K562 (cell line): ENCODE measurements around the gene IMMP2L. TPM values are rescaled to one million over a fixed set of nuclear protein-coding genes. Genes with fewer than 3 reads are reported as not detected.
A peak's percentile ranks its signal among the peaks of the same experiment; 100 is the strongest.

ENCODE experiments used
- BHLHE40 ChIP-seq: IDR thresholded peaks from 2 replicates; pipeline ENCODE4 v1.6.1; 2011; ENCODE audit warnings: low read length, improper control_type of control experiment
- CBX5 ChIP-seq: IDR thresholded peaks from 2 replicates; pipeline ENCODE4 v1.6.1; 2014; ENCODE audit warnings: low read depth, borderline replicate concordance
- CREB5 ChIP-seq: fragments of 250-450 bp; sonication (Bioruptor Pico); IDR thresholded peaks from 2 replicates; pipeline ENCODE4 v1.5.0; 2020; ENCODE audit warnings: mild to moderate bottlenecking
- ELK3 ChIP-seq: fragments of 450-650 bp; formaldehyde crosslinking; IDR thresholded peaks from 2 replicates; pipeline ENCODE4 v1.4.0; 2020; ENCODE audit warnings: mild to moderate bottlenecking
- GATAD2B ChIP-seq: fragments of 450-650 bp; IDR thresholded peaks from 2 replicates; pipeline ENCODE4 v1.6.1; 2017; ENCODE audit warnings: mild to moderate bottlenecking, borderline replicate concordance
- HNRNPH1 ChIP-seq: fragments of 200-400 bp; formaldehyde crosslinking; optimal IDR thresholded peaks from 2 replicates; pipeline ENCODE3; 2017; ENCODE audit warnings: low read depth, mild to moderate bottlenecking, low read length, moderate library complexity
- KDM1A ChIP-seq, 2 experiments: fragments of 450-650 bp; IDR thresholded peaks; 2 replicates each; pipeline ENCODE4 v1.6.1; 2016; ENCODE audit warnings: mild to moderate bottlenecking in 2 of 2
- MECOM ChIP-seq: fragments of 250-450 bp; sonication (Bioruptor Pico); IDR thresholded peaks from 2 replicates; pipeline ENCODE4 v1.8.0; 2022; ENCODE audit warnings: inconsistent platforms
- NFIC ChIP-seq: fragments of 450-650 bp; IDR thresholded peaks from 2 replicates; pipeline ENCODE4 v1.6.1; 2017; ENCODE audit warnings: mild to moderate bottlenecking, inconsistent platforms
- NR2C1 ChIP-seq, 2 experiments: fragments of 450-650 bp; IDR thresholded peaks; 2 replicates each; pipeline ENCODE4 v1.6.1; 2017; ENCODE audit warnings: mild to moderate bottlenecking in 2 of 2, antibody characterized with exemption in 1 of 2, inconsistent platforms in 1 of 2, missing compliant biosample characterization in 1 of 2, missing genetic modification characterization in 1 of 2
- SMAD3 ChIP-seq: fragments of 450-650 bp; formaldehyde crosslinking; conservative IDR thresholded peaks from 2 replicates; pipeline ENCODE4 v1.4.0; 2020; ENCODE audit warnings: mild to moderate bottlenecking
- ZC3H11A ChIP-seq: IDR thresholded peaks from 2 replicates; pipeline ENCODE4 v1.6.1; 2012; ENCODE audit warnings: low read depth, low read length, improper control_type of control experiment
- ZNF444 ChIP-seq: fragments of 250-450 bp; sonication (Bioruptor Pico); IDR thresholded peaks from 2 replicates; pipeline ENCODE4 v1.4.0; 2020; ENCODE audit warnings: mild to moderate bottlenecking, moderate library complexity
- ZNF695 ChIP-seq: fragments of 450-650 bp; formaldehyde crosslinking; IDR thresholded peaks from 2 replicates; pipeline ENCODE4 v1.4.0; 2020; ENCODE audit warnings: mild to moderate bottlenecking, moderate library complexity
- polyA plus RNA-seq, 8 experiments: library from polyadenylated mRNA; depleted of rRNA in 4 of 8; stranded (reverse) in 5 of 8; unstranded in 3 of 8; fragments of >200 nt; fragmentation: Nextera tagmentation in 2 of 8; fragmentation: Illumina TruSeq in 1 of 8; extraction: Ambion mirVana in 2 of 8; extraction: Trizol in 1 of 8; gene quantifications; 2 replicates each; pipeline versions ENCODE4 v1.2.1 to v1.2.3, GENCODE V29; 2011 to 2014; ENCODE audit warnings: inconsistent platforms in 1 of 8, missing spikeins in 1 of 8
- total RNA-seq, 7 experiments: library from RNA; depleted of rRNA in 6 of 7; stranded (reverse); fragments of >200 nt in 6 of 7; fragmentation: Illumina TruSeq in 2 of 7; extraction: Trizol in 2 of 7; gene quantifications; 2 replicates each; pipeline versions ENCODE4 v1.2.1 to v1.2.3, GENCODE V29; 2011 to 2021; ENCODE audit warnings: low replicate concordance in 1 of 7
- TF ChIP-seq, protein P1 (sequence below), 2 experiments: IDR thresholded peaks in 1 of 2; conservative IDR thresholded peaks in 1 of 2; 2 replicates each; pipeline ENCODE4 v1.6.1; 2016; ENCODE audit warnings: low read depth in 2 of 2, mild to moderate bottlenecking in 1 of 2, missing compliant biosample characterization in 1 of 2, missing genetic modification characterization in 1 of 2, moderate library complexity in 1 of 2
- TF ChIP-seq, protein P2 (sequence below): sonication (generic); formaldehyde crosslinking; IDR thresholded peaks from 2 replicates; pipeline ENCODE4 v1.5.0; 2020; ENCODE audit warnings: missing genetic modification reagents
- TF ChIP-seq, protein P3 (sequence below): fragments of 250-450 bp; sonication (Bioruptor Pico); IDR thresholded peaks from 2 replicates; pipeline ENCODE4 v1.8.0; 2022; ENCODE audit warnings: inconsistent platforms

IMMP2L gene
- total and polyA plus RNA-seq, 9 of the 15 experiments (the other 6 are each of a cell fraction or from before 2014, with no cell fraction given): 29.7 to 116 (median 53.0) TPM

DNA sequence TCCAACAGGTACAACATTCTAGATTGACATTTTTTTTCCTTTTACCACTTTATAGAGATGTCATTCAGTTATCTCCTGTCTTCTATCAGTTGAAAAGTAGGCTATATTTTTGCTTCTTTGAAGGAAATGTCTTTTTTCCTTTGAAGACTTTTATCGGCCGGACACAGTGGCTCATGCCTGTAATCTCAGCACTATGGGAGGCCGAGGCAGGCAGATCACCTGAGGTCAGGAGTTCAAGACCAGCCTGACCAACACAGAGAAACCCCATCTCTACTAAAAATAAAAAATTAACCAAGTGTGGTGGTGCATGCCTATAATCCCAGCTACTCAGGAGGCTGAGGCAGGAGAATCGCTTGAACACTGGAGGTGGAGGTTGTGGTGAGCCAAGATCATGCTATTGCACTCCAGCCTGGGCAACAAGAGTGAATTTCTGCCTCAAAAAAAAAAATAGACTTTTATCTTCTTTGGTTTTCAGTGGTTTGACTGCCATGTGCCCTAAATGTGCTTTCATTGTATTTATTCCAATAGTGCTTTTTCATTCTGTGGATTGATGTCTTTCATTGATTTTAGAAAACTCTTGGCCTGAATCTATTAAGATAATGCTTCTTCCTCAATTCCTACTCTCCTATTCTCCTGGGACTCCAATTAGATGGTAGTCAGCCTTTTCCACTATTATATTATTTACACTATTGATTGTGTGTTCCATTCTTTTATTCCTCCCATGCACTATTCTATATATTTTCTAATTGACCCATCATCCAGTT lies 84.6 kb downstream of the IMMP2L start (continued):
- TF ChIP-seq, protein P1, sequence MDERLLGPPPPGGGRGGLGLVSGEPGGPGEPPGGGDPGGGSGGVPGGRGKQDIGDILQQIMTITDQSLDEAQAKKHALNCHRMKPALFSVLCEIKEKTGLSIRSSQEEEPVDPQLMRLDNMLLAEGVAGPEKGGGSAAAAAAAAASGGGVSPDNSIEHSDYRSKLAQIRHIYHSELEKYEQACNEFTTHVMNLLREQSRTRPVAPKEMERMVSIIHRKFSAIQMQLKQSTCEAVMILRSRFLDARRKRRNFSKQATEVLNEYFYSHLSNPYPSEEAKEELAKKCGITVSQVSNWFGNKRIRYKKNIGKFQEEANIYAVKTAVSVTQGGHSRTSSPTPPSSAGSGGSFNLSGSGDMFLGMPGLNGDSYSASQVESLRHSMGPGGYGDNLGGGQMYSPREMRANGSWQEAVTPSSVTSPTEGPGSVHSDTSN (CRISPR knock-in tag; IDR thresholded peaks at IDR 0.05; ENCODE audit: low read depth): no peak
- TF ChIP-seq, protein P1 (tag; conservative IDR thresholded peaks at IDR 0.05; ENCODE audit: low read depth): 0 out of 2 replicates have a peak, but pooled peaks have one; percentile 7
- TF ChIP-seq MECOM: peak; percentile 77
- TF ChIP-seq SMAD3 (CRISPR knock-in tag): no peak
- no peak for TF ChIP-seq ELK3 (CRISPR knock-in tag)
- TF ChIP-seq NR2C1 (IDR thresholded peaks at IDR 0.05): no peak; the same call in 1 of the 2 replicates
- peak; percentile 64 for TF ChIP-seq NR2C1 (tag; IDR thresholded peaks at IDR 0.05)
- no peak for TF ChIP-seq HNRNPH1
- TF ChIP-seq, protein P2, sequence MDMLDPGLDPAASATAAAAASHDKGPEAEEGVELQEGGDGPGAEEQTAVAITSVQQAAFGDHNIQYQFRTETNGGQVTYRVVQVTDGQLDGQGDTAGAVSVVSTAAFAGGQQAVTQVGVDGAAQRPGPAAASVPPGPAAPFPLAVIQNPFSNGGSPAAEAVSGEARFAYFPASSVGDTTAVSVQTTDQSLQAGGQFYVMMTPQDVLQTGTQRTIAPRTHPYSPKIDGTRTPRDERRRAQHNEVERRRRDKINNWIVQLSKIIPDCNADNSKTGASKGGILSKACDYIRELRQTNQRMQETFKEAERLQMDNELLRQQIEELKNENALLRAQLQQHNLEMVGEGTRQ: no peak
- peak; percentile 42; the same call in 1 of the 2 replicates for TF ChIP-seq BHLHE40
- TF ChIP-seq CREB5 (CRISPR knock-in tag): no peak
- TF ChIP-seq KDM1A (IDR thresholded peaks at IDR 0.05): peak; percentile 97 to 98
- no peak for TF ChIP-seq ZNF695 (CRISPR knock-in tag)
- no peak for TF ChIP-seq ZC3H11A
- no peak; the same call in 1 of the 2 replicates for TF ChIP-seq ZNF444
- peak; percentile 52; the same call in 1 of the 2 replicates for TF ChIP-seq CBX5
- TF ChIP-seq, protein P3, sequence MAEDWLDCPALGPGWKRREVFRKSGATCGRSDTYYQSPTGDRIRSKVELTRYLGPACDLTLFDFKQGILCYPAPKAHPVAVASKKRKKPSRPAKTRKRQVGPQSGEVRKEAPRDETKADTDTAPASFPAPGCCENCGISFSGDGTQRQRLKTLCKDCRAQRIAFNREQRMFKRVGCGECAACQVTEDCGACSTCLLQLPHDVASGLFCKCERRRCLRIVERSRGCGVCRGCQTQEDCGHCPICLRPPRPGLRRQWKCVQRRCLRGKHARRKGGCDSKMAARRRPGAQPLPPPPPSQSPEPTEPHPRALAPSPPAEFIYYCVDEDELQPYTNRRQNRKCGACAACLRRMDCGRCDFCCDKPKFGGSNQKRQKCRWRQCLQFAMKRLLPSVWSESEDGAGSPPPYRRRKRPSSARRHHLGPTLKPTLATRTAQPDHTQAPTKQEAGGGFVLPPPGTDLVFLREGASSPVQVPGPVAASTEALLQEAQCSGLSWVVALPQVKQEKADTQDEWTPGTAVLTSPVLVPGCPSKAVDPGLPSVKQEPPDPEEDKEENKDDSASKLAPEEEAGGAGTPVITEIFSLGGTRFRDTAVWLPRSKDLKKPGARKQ (CRISPR knock-in tag): no peak
- TF ChIP-seq NFIC: peak; percentile 63
- TF ChIP-seq GATAD2B: peak; percentile 20; the same call in 1 of the 2 replicates
